Measurements from ENCODE around the gene PLEKHD1.

The PLEKHD1 gene

DNA sequence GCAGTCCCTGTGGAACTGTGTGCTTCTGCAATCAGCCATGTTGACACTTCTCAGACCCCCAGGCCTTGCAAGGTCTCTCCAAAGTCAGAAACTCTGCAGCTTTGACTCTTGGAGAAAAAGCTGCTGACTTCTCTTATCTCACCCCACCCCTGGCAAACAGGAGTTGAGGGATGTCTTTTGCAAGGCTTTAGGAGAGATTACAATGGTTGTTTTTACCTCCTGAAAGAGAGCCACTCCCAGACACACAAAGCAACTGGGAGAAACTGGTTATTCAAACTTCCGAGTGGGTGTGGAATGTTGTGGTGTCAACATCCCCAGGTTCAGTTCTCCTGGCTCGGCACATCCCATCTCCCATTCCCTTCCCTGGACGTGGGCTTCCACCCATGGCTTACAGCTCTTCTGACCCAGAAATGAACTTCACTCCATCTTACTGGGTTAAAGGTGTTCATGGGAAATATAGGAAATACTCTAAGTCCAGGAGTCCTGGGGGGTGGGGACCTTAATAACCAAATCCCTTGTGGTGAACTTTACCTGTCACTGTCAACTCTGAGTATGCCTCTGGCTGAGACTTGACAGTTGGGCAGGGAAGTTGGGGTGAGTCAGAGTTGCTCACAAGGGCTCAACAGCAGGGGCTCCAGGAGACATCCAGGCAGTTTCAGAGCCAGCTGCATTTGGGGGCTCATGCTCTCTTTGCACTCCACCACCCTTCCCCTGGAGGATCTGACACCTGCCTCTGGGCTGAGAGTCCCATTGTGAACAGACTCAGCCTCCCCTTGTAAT is 48.2 kb downstream of the PLEKHD1 start:
- in situ Hi-C loops (cut with HindIII; ENCODE audit: low sequenced_read_pairs), result no loop called here
- TF ChIP-seq, protein P1, sequence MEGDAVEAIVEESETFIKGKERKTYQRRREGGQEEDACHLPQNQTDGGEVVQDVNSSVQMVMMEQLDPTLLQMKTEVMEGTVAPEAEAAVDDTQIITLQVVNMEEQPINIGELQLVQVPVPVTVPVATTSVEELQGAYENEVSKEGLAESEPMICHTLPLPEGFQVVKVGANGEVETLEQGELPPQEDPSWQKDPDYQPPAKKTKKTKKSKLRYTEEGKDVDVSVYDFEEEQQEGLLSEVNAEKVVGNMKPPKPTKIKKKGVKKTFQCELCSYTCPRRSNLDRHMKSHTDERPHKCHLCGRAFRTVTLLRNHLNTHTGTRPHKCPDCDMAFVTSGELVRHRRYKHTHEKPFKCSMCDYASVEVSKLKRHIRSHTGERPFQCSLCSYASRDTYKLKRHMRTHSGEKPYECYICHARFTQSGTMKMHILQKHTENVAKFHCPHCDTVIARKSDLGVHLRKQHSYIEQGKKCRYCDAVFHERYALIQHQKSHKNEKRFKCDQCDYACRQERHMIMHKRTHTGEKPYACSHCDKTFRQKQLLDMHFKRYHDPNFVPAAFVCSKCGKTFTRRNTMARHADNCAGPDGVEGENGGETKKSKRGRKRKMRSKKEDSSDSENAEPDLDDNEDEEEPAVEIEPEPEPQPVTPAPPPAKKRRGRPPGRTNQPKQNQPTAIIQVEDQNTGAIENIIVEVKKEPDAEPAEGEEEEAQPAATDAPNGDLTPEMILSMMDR (IDR thresholded peaks at IDR 0.05; ENCODE audit: low read depth, low read length, missing control alignments), result no peak
- no peak overlapping the region for H3K4me3 ChIP-seq (ENCODE audit: low read depth, low read length)
- DNase-seq (ENCODE audit: low read depth), result no peak

DNA sequence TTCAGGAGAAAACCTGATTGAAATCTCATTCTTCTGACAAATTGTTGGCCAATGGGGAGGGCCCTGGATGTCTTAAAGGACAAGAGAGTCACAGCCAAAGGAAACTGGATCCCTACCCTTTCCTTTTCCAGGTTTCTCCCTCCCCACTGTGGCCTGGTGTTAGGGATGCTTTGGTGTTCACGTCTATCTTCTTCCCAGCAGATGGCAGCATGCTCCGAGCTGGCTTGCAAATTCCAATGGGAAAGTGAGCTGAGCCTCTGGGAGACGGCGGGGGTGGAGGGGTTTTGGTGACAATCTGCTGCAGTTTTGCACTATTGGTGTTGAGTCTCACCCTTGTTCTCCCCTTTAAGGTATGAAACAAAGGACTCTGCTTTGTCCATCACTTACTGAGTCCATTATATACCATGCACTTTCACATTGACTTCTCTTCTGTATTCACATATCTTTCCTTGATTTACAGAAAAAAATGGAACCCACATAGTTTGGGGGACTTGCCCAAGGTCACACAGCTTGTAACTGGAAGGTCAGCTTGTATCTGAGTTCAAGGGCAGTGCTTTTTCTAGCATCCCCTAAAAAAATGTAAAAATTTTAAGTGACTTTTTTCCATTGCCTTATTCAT is 50.8 kb downstream of the PLEKHD1 start:
- in situ Hi-C loops (cut with HindIII; ENCODE audit: low sequenced_read_pairs), result no loop called here
- no peak for DNase-seq (ENCODE audit: low read depth)
- TF ChIP-seq, protein P1 (IDR thresholded peaks at IDR 0.05; ENCODE audit: low read depth, low read length, missing control alignments), result peak; percentile 84
- H3K4me3 ChIP-seq (ENCODE audit: low read depth, low read length), result no peak overlapping the region

DNA sequence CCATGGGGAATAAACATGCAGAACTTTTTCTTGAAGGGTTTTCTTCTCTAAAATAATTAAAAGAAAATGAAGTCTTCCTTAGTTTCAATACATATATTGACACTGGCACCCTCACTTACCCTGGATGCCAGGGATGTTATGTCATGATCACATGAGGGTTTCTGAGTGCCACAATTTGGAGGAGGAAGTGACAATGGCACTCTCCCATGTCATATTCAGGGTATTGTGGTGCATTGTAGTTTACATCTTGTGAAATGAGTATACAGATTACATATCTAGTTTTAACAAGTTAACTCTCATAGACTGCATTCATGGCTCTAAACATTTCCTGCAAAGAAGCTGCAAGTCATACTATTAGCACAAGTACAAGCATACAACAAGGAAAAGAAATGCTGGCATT is 52.4 kb downstream of the PLEKHD1 start:
- DNase-seq (ENCODE audit: low read depth), result no peak
- H3K4me3 ChIP-seq (ENCODE audit: low read depth, low read length), result no peak overlapping the region
- in situ Hi-C loops (cut with HindIII; ENCODE audit: low sequenced_read_pairs), result no loop called here
- TF ChIP-seq, protein P1 (IDR thresholded peaks at IDR 0.05; ENCODE audit: low read depth, low read length, missing control alignments), result no peak

DNA sequence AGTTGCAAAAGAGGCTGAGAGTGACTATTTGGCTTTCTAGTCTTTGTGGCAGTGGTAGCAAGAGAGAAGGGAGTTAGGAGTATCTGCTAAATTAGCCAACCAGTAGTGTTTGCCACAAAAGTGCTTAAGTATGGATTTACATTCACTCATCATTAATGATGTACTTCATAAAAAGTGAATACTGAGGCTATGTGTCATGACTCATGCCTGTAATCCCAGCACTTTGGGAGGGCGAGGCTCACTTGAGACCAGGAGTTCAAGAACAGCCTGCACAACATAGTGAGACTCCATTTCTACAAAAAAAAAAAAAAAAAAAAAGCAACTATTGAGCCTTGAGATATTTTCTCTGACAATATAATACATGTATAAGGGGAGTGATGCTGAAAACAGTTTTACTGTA is 53.4 kb downstream of the PLEKHD1 start:
- H3K4me3 ChIP-seq (ENCODE audit: low read depth, low read length), result no peak overlapping the region
- TF ChIP-seq, protein P1 (IDR thresholded peaks at IDR 0.05; ENCODE audit: low read depth, low read length, missing control alignments), result no peak
- in situ Hi-C loops (cut with HindIII; ENCODE audit: low sequenced_read_pairs), result no loop called here
- DNase-seq (ENCODE audit: low read depth), result no peak

DNA sequence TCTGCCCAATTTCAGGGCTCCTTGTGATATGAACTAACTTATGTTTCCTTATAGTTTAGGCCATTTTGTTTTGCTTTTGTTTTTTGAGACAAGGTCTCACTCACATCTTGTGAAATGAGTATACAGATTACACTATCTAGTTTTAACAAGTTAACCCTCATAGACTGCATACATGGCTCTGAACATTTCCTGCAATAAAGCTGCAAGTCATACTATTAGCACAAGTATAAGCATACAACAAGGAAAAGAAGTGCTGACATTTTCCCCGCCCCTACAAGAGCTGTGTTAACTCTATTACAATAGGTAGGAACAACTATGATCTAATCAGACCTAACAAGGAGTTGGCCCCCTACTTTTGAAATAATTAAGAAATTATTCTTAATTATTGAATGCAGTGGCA is 54.2 kb downstream of the PLEKHD1 start:
- DNase-seq (ENCODE audit: low read depth), result no peak
- H3K4me3 ChIP-seq (ENCODE audit: low read depth, low read length), result no peak overlapping the region
- in situ Hi-C loops (cut with HindIII; ENCODE audit: low sequenced_read_pairs), result no loop called here
- TF ChIP-seq, protein P1 (IDR thresholded peaks at IDR 0.05; ENCODE audit: low read depth, low read length, missing control alignments), result no peak

DNA sequence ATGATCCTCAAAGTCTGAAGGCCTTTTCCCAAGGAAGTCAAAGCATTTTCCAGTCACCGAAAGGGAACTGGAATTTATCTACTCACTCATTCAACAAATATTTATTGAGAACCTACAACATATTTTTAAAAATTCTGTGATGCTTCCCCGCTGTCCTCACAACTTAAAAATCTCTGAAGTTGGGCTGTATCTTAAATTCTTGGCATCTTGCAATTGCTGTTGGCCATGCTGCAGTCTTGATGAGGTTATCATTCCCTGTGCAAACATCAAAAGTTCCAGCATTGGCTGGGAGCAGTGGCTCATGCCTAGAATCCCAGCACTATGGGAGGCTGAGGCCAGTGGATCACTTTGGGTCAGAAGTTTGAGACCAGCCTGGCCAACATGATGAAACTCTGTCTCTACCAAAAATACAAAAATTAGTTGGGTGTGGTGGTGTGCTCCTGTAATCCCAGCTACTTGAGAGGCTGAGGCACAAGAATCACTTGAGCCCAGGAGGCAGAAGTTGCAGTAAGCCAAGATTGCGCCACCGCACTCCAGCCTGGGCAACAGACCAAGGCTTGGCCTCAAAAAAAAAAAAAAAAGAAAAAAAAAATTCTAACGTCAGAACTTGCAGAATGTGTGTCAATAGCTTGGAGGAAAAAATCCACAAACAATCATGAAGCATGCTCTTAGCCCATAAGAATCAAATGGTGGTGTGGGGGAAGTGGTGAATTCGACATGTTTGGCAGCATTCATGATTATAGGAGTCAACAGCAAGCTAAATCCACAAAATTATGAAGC is 55.3 kb downstream of the PLEKHD1 start:
- in situ Hi-C loops (cut with HindIII; ENCODE audit: low sequenced_read_pairs), result no loop called here
- TF ChIP-seq, protein P1 (IDR thresholded peaks at IDR 0.05; ENCODE audit: low read depth, low read length, missing control alignments), result no peak
- no peak for DNase-seq (ENCODE audit: low read depth)
- no peak overlapping the region for H3K4me3 ChIP-seq (ENCODE audit: low read depth, low read length)
